ENCODE data around the gene OBSCN.

Gene OBSCN

DNA sequence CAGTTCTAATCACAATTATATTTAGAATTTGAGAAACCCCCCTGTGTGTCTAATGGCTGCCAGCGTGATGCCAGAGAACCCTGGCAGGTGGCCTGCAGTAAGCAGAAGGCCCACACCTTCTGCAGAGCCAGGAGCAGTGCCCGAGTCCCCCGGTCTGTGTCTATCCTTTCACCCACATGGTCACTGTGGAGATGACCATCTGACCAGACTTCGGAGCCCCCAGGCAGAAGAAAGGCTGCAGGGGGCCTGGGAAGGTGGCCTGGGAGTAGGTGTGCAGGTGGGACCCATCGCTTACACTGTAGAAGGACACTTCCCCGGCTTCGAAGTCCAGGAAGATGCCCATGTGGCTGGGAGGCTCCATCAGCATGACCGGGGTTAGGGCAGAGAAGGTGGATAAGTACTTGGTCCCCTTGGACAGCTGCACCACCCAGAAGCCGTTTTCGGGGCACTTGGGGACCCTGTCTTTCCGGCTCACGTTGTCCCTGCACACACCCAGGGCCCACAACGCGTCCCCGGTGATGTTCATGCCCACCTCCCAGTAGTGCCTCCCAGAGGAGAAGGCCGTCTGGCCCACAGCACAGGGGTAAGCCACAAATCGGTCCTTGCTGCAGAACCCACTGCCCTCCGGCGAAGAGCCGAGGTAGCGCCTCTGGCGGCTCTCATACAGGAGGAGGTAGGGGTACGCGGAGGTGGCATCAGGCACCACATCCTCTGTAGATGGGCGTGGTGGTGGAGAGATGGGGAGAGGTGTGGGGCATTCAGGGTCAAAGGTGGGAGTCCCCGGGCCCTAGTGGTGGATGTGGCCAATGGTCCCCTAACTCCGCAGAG is 200.4 kb downstream of the OBSCN start:
- no peak for DNase-seq

DNA sequence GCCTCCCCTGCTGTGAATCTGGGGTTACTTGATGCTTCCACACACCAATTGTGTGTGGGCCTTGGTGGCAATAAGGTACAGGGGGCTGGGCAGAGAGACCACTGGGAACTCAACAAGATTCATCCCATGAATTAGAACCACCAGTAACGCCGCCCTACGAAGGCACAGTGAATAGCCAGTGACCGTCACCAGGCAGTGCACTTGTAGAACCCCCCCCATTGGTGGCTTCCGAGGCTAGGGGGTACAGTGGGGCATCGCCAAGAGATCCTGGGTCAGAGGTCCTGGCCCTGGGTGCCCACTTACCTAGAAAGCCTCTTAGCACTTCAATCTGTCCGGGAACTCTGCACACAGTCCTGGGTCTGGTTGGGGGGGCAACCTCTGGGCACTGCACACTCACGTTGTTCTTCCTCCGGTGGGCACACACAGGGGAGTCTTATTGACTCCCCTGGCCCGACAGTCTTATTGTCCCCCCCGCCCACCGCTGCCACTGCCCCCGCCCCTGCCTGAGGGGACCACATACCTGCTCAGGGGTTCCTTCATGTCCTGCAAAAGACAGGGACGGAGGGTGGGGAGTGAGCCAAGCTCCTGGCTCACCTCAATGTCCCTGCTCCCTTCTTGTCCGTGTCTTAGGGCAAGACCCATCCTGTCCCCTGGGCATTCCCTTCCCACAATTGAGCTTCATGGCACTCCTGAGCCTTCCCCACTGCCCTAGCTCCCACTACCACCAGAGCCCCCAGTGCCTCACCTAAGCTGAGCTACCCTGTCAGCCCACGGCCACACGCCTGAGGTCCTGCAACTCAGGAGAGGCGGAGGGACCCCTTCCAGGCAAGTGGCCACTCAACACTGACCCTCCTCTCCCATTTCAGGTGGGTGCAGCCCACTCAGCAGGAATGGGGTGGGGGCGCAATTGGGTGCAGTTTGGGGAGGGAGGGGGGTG is 201.3 kb downstream of the OBSCN start:
- DNase-seq: no peak

DNA sequence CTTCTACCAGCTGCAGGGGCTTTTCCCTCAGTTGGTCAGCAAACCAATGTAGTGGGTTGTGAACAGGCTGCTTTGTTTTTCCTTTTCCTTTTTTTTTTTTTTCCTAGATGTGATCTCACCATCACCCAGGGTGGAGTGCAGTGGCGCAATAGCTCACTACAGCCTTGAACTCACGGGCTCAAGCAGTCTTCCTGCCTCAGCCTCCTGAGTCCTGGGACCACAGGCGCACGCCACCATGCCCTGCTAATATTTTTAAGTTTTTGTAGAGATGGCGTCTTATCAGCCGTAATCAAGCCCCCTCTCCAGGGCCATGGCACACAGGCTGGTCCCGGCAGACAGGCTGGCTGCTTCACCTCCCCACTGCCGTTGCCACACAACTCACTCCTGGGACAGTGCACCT is 202.2 kb downstream of the OBSCN start:
- no peak for DNase-seq

DNA sequence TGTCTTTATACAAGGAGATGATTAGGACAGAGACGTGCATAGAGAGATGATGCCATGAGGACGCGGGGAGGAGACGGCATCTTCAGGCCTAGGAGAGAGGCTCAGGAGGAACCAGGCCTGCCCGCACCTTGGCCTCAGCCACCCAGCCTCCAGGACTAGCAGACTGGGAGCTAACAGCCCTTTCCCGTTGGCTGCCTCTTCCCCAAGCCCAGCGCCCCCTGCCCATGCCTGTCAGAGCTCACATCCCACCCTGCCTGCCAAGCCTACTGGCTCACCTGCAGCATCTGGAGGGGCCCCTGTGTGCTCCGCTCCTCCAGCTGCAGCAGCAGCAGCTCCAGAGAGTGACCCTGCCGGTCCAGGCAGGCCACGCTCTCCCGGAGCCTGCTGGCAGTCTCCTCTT is 202.8 kb downstream of the OBSCN start:
- DNase-seq: no peak

DNA sequence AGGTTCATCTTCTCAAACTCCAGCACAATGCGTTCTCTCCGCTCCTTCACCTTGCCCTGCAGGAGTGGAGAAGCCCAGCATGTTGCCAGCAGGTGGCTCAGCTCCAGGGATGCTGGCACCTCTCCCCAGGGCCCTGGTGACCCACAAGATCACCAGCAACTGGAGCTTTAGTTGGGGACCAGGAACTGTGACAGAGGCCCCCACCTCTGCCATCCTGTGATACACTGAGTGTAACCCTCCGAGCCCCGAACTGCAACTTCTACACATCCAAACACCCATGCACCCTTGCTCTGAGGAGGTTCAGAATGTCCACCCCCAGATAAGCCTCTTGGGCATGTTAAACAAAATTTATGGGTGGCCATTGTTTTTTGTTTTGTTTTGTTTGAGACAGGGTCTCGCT is 203.3 kb downstream of the OBSCN start:
- DNase-seq: no peak

DNA sequence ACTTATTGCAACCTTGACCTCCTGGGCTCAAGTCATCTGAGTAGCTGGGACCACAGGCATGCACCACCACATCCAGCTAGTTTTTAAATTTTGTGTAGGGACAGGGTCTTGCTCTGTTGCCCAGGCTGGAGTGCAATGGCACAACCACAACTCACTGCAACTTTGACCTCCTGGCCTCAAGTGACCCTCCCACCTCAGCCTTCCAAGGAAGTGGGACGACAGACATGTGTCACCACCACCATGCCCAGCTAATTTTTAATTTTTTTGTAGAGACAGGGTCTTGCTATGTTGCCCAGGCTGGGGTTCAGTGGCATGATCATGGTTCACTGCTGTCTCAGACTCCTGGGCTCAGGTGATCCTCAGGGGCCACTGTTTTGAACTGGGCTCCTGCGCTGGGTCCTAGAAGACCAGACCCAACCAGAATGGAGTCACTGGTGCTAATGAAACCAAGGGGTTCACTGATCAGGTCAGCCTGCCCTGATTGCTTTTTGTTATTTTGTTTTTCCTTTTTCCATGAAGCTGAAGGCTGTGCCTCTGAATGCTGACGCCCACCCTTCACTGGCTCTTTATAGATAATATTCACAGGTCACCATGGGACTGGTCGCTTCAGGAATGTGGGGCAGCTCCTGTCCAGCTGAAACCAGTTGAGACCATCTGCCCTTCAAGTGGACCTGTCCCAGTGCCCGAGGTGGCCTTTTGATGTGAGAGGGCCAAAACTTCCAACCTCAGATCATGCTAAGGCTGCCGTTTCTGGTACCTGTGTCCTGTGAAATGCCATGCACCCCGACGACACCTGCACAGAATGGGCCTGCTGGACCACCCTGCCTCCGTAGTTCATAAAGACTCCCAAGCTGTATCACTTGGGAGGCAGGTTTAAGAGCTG is 203.9 kb downstream of the OBSCN start:
- DNase-seq: no peak

DNA sequence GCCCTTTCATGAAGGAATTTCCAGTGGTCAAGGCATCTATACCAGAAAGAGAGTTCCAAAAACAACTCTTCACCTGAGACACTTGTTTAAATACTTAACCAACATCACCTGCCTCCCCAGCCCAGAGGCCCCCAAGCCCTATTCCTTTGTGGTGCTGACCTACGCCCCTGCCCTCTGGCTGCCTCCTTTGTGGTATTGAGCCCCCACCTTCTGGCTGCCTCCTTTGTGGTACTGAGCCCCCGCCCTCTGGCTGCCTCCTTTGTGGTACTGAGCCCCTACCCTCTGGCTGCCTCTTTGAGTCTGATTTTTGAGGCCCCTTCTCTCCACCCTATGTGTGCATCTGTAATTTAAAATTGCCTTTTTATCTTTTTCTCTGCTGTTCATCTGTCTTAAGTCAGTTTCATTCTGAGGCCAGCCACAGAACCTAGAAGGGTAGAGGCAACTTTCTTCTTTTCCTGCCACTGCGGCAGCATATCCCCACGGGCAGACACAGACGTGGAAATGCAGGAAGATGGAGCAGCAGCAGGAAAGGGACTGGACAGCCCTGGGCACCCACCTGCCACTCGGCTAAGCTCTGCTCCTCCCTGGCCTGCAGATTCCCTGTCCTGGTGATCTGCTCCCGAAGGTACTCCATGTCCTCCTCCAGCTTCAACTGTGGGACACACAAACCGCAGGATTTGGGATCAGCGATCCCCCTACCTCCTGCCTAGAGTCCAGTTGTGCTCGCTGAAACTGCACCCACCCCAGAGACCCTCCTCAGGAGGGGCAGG is 205.6 kb downstream of the OBSCN start:
- DNase-seq: no peak

DNA sequence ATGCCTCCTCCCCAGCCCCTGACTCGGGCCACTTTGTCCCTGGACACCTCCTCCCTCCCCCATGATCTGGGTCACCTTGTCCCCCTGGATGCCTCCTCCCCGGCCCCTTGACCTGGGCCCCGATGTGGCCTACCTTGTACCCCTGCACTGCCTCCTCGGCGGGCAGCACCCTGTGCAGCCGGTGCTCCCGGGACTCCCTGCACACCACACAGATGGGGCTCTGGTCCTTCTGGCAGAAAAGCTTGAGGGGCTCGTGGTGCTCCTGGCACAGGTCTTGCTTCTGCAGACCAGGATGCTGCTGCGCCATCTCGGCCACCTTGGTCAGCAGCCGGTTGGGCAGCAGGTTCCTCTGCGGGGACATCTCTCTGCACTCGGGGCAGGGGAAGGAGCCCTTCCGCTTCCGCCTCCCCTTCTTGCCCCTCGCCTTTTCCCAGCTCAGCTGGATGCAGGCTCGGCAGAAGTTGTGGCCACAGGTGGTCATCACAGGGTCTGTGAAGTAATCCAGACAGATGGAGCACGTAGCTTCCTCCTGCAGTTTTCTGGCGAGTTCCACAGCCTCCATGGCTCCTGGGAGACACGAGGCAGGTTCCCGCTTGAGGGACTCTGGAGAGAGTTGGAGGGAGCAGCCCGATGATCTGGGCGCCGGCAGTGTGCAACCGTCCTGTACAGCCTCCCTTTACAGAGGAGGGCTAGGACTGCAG is 206.8 kb downstream of the OBSCN start:
- DNase-seq: no peak

DNA sequence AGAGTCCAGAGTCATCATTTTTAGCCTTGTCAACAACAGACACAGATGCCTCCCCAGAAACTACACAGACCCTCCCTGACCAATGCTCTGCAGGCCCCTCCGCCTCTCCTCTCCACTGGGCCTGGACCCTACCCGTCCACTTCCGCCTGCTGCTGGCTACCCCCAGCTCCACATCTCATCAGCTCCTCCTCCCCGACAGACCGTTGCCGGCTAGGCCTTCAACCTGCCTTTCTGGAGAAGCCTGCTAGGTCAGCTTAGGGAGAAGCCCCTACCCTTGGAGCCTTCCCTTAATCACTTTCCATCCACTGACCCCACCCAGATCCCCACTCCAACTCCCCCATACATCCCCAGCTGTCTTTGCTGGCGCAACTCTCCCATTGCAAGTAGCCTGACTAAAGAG is 207.4 kb downstream of the OBSCN start:
- DNase-seq: no peak

DNA sequence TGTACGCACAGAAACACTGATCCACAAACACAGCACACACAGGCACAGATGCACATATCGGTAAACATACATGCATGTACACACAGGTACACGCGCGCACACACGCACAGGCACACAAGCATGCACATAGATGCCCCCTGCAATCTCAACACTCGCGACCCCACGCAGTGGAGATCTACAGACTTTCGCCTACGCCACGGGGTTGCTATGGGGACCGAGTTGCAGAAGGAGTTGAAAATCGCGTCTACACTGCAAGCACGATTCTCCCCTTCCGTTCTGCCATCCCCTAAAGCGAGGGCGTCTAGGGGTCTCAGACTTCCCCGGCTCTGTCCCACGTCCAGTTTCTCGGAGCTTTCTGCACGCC is 208.0 kb downstream of the OBSCN start:
- no peak for DNase-seq

DNA sequence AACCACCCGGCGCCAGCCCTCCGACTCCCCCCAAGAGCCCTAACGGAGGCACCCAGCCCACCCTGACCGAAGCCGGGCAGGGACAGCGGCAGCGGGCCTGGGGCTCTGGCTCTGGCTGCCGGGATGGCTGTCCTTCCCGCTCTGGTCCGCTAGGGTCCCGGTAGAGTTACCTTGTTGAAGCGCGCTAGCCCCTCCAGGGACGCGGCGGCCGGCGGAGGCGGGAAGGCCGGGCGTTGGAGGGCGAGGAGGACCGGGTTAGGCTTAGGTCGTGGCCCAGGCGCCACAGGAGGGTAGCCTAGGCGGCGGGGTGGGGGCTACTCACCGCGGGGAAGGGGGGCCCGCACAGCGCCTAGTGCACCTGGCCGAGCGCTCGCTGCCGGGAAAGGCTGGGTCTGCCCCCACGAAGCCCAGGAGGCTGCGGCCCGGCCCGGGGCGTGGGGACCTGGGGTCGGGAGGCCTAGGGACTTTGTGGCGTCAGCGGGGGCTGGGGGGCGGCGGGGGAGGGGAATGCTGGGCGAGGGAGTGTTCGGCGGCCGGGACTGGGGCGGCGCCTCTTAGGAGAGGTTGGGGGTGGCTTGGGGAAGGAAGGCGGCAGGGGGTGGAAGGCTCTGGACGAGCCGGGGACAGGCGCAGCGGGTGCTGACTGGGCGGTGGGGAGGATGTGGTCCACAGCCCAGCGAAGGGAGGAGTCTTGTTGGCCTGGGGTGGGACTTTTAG is 208.5 kb downstream of the OBSCN start, which contains the start of gene TRIM17:
TSS of gene TRIM17 (minus strand) at position 645 of the 717 bp plus-strand sequence. CDS start 1,789 bp downstream, outside the sequence.
- no peak for DNase-seq

DNA sequence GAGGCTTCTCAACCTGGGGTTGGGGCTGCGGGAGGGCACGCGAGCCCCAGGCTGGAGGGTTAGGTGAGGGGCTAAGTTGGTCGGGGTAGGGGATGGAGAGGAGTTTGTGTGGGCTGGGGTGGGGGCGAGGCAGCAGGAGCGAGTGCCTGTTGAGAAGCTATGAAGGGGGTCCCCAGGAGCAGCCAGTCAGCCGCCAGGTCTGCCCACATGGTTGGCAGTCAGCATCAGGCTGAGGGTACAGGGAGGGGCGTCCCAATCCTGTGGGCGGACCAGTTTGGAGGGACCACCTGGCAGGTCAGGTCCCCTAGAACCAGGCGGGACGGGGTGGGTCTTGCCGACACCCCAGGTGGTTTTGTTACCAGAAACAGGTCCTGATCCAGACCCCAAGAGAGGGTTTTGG is 209.2 kb downstream of the OBSCN start:
- DNase-seq: no peak

DNA sequence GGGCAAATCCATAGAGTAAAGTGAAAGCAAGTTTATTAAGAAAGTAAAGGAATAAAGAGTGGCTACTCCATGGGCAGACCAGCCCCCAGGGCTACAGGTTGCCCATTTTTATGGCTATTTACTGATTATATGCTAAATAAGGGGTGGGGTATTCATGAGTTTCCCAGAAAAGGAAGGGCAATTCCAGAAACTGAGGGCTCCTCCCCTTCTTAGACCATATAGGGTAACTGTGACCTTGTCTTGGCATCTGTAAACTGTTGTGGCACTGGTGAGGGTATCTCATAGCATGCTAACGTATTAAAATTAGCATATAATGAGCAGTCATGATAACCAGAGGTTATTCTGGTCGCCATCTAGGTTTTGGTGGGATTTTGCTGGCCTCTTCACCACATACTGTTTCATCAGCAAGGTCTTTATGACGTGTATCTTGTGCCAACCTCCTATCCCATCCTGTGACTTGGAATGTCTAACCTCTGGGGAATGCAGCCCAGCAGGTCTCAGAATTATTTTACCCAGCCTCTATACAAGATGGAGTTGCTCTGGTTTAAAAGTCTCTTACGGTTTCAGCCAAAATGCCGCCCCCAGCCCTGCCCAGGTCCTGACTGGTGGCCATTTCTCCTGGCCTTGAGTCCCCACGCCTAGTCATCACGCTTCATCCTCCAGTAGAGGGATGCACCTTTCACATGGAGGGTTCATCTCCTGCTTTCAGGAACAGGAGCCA is 209.8 kb downstream of the OBSCN start:
- DNase-seq: no peak

DNA sequence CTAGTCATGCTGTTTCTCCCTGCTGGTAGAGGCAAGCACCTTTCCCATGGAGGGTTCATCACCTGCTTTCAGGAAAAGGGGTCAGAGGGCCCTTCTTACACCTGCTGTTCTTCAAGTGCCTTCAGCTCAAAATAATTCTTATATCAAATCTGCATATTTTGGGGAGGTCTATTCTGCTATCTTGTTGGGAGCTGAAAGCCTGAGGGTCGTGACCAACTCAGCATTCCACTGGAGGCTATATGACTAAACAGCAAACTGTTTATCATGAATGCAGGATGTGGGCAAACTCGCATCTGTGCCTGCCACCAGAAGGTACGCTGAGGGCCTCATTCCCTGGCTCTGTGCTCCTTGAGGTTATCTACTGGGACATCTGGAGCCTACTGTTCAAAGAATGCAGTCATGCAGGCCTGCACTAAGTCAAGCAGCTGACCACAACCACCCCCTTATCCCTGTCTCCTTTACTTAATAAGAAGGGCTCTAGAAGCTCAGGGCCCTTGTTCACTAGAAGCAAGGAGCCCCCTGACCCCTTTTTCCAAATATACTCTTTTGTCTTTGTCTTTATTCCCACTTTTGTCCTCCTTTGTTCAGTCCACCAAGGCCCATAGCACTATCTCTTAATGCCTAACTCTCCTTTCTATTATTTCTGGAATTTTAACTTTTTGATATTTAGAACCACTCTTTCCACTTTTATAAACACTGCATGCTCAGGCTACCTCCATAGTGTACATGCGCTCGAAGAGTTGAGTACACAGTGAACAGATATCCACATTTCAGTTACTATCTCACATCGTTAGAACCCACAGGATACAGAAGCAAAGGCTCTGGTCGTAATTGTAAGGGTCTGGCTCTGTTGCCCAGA is 213.4 kb downstream of the OBSCN start:
- no peak for DNase-seq

DNA sequence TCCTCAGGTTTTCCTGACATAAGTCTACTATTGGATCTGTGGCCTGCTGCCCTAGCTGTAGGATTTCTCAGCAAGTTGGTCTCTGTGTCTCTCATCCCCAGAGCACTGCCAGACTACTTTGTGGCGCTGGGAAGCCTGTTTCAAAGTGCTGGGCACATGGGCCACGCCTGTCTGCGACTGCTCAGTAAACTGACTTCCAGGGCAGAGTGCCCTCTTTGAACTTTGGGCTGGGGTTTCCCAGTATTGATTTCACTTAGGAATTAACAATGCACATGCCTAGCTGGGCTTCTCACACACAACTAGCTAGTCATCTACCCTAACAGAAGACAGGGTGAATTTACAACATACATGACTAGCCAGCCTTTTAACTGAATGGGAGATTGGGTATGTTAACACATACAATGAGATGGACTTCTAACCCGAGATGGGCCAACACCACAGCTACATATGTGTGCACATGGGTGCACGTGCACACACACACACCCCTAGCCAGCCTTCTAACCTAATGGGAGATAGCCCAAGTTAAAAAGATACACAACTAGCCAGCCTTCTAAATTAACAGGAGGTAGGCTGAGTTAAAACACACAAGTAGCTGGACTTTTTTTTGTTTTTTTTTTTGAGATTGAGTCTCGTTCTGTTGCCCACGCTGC is 215.7 kb downstream of the OBSCN start:
- DNase-seq: no peak

DNA sequence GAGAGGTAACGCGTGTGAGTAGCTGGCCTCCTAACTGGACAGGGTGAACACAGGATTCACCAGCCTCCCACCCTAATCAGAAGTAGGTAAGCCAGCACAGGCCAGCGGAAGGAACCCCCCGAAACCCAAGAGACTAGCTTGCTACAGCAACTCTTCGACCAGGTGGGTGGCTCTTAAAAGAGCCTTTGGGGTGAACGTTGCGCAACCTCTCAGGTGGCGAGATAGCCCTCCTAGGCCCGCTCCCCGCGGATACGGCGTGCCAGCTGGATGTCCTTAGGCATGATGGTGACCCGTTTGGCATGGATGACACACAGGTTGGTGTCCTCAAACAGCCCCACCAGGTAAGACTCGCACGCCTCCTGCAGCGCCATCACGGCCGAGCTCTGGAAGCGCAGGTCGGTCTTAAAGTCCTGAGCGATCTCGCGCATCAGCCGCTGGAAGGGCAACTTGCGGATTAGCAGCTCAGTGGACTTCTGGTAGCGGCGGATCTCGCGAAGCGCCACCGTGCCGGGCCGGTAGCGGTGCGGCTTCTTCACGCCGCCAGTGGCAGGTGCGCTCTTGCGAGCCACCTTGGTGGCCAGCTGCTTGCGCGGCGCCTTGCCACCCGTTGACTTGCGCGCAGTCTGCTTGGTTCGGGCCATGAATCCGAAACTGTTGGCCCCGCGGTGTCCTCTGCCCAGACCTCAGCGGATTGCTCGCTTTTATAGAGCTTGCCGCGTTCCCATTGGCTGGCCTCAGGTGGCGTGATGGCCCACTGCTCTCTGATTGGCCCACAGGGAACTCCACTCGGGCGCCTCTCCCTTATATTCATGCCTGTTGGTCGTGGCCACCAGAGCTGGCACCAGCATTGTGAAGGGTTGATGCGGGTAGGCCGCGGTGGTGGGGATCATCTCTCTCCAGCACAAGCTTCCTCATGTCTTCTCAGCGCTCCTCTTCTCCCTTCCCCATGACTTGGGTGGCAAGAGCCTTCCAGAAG is 217.1 kb downstream of the OBSCN start:
- no peak for DNase-seq

DNA sequence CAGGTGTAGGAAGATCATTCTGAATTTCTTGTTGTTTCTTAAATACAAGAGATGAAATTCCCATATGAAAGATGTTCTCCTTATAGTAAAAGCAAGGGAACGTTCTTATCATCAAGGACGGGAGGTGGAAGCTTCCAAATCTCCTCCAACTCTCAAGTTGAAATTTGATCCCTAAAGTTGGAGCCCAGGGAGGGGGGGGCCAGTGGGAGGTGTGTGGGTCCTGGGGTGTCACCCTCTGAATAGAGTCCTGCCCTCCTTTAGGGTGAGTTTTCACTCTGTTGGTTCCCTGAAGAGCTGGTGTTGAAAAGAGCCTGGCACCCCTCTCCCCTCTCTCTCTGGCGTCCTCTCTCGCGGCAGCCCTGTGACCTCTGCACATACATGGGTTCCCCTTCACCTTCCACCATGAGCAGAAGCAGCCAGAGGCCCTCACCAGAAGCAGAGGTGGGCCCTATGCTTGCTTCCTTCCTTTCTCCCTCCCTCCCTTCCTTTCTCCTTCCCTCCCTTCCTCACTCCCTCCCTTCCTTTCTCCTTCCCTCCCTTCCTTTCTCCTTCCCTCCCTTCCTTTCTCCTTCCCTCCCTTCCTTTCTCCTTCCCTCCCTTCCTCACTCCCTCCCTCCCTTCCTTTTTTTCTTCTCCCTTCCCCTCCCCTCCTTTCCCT is 218.8 kb downstream of the OBSCN start:
- no peak for DNase-seq
